Stimulated activated CD8-positive, alpha-beta memory T cell treated with anti-CD3 and anti-CD28 coated beads, Interleukin-4, amount 100 ng/mL, for 4 hours (primary cell): ENCODE data around the gene PRC1.
A peak's percentile ranks its signal among the peaks of the same experiment; 100 is the strongest.
"Not testable (repeated sequence)": the region's sequence is repeated elsewhere in the genome, so short reads cannot be mapped to it uniquely, and the experiment has no call there.

Experiments
- DNase-seq, 2 donors: peaks; one replicate each; pipeline ENCODE4 v3.0.0-alpha.2; 2020; ENCODE audit warnings: low read depth in 2 of 2, low spot score in 1 of 2

Gene PRC1, protein sequence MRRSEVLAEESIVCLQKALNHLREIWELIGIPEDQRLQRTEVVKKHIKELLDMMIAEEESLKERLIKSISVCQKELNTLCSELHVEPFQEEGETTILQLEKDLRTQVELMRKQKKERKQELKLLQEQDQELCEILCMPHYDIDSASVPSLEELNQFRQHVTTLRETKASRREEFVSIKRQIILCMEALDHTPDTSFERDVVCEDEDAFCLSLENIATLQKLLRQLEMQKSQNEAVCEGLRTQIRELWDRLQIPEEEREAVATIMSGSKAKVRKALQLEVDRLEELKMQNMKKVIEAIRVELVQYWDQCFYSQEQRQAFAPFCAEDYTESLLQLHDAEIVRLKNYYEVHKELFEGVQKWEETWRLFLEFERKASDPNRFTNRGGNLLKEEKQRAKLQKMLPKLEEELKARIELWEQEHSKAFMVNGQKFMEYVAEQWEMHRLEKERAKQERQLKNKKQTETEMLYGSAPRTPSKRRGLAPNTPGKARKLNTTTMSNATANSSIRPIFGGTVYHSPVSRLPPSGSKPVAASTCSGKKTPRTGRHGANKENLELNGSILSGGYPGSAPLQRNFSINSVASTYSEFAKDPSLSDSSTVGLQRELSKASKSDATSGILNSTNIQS

DNA sequence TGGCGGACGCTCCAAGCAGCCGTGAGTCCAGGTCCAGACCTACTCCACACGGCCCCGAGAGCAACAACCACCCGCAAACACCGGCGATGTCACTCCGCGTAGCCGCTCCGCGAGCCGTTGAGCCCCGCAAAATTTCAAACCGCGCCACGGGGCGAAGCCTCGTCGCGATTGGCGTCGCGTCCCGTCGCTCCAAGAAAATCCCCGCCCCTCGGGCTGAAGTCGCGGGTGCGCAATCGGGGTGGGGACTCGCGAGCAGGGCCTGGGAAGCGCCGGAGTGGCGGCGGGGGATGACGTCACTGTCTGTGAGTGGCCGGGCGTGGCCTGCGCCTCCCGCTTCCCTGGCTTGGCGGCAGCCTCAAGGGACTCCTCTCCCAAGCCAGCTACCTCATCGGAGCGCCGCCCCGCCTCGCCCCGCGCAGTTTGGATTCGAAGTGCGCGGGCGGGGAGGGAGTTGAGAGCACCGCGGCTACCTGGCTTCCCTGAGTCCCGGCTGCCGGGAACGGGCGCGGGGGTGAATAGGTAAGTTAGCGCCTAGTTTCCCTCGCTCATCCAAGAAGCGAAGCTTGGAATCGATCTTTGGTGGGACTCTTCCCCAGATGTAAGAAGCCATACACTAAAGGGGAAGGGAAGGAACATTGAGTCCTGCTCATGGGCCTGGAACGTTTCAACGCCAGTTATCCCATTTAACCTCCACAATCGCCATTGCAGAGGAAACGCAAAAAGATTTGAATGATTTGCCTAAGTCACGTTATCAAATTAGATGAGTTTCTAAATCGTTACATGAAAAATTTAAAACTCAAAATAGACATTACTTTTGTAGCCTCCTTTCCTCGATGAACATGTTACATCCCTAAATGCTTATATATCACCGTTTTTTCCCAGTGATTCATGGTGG lies at the start of gene PRC1:
PRC1 (minus strand) TSS at position 119 of the 895 bp plus-strand sequence; CDS start at position 1, 118 bp downstream.
- DNase-seq = peak; percentile 93 to 94

DNA sequence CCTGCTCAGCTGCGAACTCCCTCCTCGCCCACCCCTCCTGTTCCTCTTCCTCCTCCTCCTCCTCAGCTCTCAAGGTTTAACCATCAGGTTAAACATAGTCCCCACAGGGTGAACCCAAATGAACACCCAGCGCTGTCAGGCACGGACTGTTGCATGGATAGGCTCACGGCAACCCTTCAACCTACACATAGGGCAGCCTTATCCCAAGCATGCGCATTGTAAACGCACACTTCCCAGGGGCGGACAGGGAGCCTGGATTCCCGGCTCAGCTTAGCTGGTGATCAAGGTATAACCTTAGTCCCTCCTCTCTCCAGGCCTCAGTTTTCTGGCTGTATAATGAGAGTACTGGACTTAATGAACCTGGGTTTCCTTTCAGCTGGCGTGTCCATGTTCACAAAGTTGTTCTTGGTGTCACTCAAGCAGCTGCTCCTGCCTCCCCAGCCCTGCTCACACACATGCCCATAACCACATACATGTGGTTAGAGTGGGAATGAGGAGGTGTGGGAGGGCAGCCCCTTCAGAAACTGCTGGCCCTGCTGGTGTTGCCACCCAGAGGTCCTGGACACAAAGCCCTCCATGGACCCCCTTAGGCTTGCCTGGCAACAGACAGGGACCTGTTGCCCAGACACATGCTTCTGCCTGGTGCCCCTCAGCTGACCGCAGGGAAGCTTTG lies 49.0 kb upstream of the PRC1 start:
- no peak for DNase-seq

DNA sequence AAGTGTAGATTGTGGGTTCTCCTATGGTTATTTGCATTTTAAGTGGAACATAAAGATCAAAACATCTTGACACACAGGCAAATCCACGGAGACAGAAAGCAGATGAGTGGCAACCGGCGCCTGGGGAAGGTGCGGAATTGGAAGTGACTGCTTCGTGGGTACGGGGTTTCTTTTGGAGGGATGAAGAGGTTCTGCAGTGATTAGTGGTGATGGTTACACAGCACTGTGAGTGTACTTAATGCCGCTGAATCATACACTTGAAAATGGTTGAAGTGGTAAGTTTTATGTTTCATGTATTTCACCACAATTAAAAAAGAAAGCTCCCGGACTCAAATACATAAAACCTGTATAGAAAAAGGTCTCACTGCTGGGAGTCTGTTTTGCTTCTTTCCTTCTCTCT lies 46.5 kb upstream of the PRC1 start:
- no peak for DNase-seq

DNA sequence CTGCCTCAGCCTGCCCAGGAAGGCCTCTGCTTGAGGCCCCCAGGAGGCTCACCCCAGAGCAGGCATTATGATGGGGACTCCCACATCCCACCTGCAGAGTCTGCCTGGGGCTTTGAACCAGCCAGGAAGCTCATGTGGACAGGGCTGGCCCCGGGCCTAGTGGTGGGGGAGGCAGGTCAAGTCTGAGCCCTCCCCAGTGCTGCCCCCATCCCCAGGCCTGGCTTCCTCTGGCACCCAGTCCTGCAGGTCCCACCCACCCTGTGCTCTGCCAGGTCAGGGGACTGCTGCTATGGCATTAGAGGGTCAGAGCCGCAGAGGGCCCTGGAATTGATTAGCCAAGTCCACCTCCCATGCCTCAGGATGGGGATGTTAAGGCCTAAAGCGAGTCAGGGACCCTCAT lies 45.7 kb upstream of the PRC1 start:
- DNase-seq = no peak

DNA sequence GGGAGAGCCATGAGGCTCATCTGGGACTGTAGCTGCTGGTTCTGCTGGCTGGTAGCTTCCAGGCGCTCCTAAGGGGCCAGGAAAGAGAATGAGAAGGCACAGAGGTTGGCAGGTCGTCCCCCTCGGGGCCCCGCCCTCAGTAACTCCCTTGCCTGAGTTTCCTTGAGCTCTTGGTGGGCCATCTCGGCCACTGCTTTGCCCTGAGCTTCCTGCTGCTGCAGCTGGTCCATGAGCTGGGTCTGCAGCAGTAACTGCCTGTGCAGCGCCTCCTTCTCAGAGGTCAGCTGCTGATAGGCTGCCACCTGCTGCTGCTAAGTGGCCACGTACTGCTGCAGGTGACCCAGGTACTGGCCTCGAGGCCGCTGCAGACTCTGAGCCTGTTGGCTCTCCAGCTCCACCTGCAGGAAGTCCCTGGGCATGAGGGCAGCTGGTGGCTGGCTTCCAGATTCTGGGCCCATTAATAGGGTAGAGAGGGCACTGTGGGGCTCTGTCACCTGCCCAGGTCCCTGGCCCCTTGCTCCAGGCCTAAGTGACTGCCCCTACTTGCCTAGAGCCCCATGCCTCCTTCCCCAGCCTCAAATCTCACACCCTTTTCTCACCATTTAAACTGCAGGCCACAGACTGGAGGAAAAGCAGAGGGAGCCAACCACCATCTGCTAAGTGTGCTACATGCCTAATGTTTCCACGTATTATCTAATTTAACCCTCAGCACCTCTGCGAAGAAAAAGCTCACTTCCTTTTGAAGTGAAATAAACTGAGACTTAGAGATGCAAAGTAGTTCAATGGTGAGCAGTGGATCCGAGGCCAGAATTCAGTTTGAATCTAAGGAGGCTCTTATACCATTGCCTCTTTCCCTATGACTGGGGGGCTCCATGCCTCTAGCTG lies 38.8 kb upstream of the PRC1 start:
- DNase-seq = peak in 1 of 2 donors; percentile 6

DNA sequence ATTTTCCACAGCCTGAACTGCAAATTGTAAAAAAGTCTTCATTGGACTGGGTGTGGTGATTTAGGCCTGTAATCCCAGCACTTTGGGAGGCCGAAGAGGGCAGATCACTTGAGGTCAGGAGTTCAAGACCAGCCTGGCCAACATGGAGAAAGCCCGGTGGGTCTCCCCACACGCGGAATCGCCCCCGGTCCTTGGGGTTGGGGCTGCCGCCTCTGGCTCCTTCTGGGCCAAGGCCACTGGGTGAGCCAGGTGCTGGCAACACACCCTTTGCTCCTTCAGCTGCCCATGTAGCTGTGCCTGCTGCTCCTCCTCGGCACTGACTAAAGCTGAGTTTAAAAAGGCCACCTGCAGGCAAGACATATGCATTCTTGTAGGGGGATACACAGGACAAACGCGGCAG lies 37.5 kb upstream of the PRC1 start:
- DNase-seq = no peak

DNA sequence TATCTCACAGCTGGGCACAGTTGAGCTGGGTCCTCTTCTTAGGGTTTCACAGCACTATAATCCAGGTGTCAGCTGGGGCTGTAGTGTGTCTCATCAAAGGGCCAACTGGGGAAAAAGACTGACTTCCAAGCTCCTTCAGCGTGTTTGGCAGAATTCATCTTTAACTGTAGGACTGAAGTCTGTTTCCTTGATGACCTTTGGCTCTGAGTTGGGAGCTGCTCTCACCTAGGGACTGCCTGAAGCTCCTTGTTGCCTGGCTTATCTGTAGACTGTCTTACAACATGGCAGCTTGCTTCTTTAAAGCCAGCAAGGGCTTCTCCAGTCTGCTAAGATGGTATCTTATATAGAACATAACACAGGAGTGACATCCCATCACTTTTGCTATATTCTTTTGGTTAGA lies 33.3 kb upstream of the PRC1 start:
- DNase-seq = no peak

DNA sequence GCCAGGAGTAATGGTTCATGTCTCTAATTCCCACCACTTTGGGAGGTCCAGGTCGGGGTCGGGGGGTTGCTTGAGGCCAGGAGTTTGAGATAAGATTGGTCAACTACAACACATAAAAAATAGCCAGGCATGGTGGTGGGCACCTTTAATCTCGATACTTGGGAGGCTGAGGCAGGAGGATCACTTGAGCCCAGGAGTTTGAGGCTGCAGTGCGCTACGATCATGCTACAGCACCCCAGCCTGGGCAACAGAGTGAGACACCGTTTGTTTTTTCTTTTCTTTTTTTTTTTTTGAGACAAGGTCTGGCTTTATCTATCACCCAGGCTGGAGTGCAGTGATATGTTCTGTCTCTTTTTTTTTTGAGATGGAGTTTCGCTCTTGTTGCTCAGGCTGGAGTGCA lies 29.4 kb upstream of the PRC1 start:
- DNase-seq = no peak

DNA sequence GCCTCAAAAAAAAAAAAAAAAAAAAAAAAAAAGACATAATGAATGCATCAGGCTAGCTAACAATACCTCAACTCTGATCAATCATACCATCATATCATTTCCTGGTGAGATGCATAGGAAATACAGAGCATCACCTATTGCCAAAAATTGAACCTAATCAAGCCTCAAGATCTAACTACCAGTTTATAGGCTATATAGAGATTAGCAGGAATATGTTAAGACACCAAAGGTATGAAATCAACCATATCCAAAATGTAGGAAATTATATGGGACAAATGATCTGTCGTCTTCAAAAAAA lies 28.4 kb upstream of the PRC1 start:
- DNase-seq = no peak

DNA sequence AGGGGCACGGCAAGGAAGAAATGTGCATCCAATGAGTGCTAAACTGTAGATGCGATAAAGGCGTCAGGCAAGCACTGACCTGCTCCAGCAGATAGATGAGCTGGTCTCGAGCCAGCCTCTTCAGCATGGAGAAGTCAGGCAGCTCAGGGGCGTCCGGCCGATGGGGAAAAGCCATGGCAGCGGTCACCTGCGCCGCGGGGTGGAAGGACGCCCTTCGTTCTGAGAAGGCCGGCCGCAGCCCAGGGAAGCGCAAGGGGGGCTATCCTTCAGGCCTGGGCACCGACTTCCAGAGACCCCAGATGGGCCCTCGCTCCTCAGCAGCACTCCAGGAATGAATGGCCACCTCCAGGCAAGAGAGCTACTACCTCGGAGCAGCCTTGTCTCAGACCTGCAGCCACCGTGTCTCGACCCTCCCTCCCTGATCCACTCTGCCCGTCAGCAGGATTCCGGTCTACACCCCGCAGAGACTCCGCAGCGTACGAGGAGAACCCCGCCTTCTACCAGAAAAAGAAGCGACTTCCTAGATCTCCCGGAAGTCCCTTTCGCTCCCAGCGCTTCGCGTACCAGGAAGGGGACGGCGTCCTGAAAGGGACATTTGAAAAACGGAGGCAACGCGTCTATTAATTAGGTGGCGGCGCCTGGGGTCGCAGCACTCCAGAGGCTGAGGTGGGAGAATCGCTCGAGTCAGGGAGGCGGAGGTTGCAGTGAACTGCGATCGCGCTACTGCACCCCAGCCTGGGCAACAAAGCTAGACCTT lies 27.9 kb upstream of the PRC1 start, which contains the start of gene VPS33B:
VPS33B (minus strand) TSS at position 520 of the 757 bp plus-strand sequence; CDS start at position 175, 345 bp downstream.
- peak; percentile 48 to 60 for DNase-seq

DNA sequence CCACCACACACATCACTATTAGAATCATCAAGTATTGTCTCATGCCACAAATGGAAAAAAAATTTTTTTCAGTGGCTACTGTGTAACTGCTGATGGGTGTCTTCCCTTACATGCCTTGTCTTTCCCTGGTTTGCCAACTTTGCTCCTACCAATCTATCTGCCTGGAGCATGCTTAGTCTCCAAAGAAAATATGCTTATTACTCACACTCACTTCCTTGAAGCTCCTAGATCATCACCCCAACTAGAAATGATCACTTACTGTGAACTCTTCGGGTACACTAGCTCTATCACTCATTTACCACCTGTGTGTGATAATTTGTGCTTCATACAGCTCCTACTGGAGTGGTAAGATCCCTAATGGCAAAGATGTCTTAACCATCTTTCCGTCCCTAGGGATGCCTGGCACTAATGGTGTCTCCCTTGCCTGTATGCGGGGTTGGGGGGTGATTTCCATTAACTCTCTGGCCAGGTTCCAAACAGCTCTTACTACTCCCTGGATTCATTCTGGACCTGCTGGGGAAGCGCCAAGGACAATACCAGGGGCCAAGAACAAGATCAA lies 27.3 kb upstream of the PRC1 start:
- DNase-seq = no peak

DNA sequence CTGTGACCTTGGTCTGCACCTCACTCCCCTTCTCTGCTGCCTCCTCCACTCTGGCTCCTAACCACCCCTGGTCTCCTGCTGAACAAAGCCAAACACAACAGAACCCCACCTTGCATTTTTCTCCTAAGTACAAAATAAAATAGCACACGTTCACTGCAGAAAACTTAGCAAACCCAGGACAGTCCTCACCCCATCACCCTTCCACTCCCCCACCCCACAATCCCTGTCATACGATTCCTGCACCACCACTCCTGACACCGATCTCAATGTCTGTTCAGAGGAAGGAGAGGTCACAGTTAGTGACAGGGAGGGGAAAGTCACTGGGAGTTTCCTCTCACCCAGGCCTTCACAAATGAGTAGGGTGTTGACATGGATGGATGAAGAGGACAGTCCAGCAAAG lies 23.8 kb upstream of the PRC1 start:
- no peak for DNase-seq

DNA sequence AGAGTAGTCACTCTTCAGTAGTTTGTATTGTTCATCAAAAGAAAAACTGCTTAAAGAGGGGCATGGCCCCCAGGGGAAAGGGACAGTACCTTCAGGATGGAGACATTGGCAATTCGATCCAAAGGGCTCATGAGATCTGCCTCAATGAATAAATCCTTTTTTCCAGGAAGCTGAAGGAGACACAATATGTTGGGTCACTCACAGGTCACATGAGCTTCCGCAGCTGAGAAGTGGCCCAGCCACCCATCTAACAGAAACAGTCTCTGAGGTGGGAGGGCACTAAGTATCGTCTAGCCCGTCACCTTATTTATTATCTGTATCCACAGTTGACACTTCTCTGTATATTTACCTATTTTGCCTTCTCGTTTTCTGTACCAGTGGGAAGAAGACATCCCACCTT lies 23.4 kb upstream of the PRC1 start:
- no peak for DNase-seq

DNA sequence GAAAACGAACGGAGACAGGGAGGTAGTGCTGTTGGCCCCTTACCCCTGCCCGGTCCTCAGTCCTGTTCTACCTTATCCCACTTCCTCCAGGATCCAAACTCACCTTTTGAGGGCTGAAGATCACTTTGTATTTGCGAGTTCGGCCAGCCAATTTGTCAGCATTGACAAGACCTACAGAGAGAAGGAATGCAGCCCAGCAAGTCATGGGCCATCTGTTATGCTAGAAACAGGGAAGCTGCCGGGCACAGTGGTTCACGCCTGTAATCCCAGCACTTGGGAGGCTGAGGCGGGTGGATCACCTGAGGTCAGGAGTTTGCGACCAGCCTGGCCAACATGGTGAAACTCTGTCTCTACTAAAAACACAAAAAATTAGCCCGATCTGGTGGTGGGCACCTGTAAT lies 19.4 kb upstream of the PRC1 start:
- not testable (repeated sequence) for DNase-seq

DNA sequence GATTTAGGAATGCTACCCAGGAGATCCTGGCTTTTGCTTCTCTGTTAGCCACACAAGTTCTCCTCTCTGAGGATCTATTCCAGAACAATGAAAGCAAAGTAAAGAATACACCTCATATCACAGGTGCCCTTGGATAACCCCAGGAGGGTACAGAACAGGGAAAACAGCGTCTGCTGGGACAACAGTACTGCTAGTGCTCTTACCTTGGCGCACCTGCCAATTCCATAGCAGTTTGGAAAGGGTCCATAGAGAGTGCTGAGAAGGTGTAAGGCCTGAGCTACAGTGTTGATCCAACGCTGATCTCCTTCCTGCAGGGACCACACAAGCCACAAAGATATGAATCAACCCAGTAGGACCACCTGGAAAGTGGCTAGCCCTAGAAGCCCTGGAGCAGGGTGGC lies 12.9 kb upstream of the PRC1 start:
- no peak for DNase-seq

DNA sequence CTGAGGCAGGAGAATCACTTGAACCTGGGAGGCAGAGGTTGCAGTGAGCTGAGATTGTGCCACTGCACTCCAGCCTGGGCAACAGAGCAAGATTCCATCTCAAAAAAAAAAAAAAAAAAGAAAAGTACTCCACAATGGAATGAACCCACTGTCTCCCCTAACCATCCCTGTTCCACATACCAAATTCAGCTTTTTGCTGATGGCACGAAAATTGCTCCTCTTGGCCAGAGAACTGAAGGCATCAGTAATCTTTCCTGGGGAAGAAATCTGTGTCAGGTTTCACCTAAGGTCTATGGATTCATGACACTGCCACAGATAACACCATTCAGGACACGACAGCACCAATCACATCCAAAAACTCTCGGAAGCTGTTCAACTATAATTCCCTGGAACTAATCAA lies 6.9 kb upstream of the PRC1 start:
- DNase-seq = no peak

DNA sequence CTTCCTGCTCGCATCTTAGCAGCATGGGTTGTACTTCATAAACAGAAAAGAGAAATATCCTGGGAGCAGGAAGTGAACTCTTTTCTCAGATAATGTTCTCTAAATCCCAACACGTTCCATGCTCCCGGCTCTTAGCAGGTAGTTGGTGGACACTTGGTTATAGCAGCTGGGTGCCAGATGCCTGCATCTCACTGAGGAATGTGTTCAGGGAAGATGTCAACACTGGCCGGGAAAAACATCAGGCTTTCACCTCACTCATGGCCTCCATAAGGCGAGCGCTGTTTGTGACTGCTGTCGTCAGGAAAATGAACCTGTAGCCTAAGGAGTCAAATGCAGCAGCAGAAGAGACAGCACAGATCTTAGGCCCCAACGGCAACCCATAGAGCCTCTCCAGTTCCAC lies 4.4 kb upstream of the PRC1 start:
- DNase-seq = no peak

DNA sequence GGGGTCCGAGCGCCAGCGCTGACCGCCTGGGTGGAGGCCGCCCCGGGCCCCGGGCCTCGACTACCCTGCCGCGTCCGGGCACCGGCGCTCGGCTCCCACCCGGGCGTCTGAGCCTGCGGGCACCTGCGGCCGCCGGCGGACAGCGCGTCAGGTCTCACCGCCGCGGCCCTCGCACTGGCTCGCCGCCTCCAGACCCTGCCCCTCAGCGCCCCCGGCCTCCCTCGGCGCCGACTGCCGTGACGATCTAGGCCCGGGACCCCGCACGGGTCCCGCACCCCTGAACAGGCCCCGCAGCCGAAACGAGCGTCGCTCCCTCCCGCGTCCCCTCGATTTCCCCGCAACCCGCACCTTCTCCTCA lies 297 bp downstream of the PRC1 start:
- DNase-seq = no peak

DNA sequence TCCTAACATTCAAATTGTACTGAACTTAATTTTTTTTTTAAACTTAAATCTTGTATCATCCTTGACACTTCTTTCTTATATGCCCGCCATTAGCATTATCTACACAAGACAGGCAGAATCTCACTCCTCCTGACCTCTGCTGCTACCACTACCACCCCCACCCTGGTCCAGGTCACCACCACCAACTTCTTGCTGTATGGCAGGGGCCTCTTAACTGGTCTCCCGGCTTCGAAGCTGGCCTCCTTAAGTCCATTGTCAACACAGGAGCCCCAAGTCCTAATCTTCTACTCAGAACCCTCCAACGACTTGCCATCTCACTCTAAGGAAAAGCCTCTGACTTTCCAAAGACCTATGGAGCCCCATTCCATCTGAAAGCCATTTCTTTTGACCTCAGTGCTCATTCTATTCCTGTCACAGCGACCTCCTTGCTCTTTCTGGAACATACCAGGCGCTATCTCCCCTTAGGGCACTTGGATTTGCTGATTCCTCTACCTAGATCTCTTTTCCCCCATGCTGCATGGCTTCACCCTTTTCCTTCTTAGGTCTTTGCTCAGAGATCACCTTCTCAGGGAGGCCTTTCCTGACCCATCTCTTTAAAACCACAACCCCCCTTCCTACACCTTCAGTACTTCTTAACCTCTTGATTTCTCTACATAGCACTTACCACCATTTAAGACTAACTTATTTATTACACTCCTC lies 2.6 kb downstream of the PRC1 start:
- DNase-seq = no peak
